ENCODE results near the gene SNED1. TPM values are rescaled to one million over a fixed set of nuclear protein-coding genes. Genes with fewer than 3 reads are reported as not detected.

Gene SNED1
- polyA plus RNA-seq, 1 donor from 2014 or later = 0.32 TPM

GRCh38 chr2:241137276-241138190 is 139.1 kb downstream of the SNED1 start:
- H3F3A ChIP-seq (ENCODE audit: insufficient read depth, low read length, poor library complexity, severe bottlenecking) = no peaks in the 10 kb centered on the region
- H3K4me2 ChIP-seq (ENCODE audit: low read length) = no peak overlapping the region
- no peaks in the 10 kb centered on the region for H4K20me1 ChIP-seq (ENCODE audit: insufficient read depth)
- H3K27ac ChIP-seq (ENCODE audit: low read length) = no peak overlapping the region
- no peaks in the 10 kb centered on the region for H3K9me2 ChIP-seq (ENCODE audit: insufficient read depth, low read length)
- H3K79me2 ChIP-seq (replicated peaks; ENCODE audit: insufficient read depth, low read length) = no peaks in the 10 kb centered on the region
- H3K4me3 ChIP-seq (ENCODE audit: low read length) = no peak overlapping the region
- TF ChIP-seq RAD21 (conservative IDR thresholded peaks at IDR 0.05) = no peak
- TF ChIP-seq CTCF (IDR thresholded peaks at IDR 0.05; ENCODE audit: poor library complexity, severe bottlenecking) = no peak
- TF ChIP-seq TAF1 (IDR thresholded peaks at IDR 0.05; ENCODE audit: low read depth) = no peak
- no peak for TF ChIP-seq EP300 (conservative IDR thresholded peaks at IDR 0.05; ENCODE audit: poor library complexity, severe bottlenecking)
- no peak for TF ChIP-seq REST (IDR thresholded peaks at IDR 0.05; ENCODE audit: borderline replicate concordance)
- no peak for TF ChIP-seq POLR2AphosphoS5 (IDR thresholded peaks at IDR 0.05)
- TF ChIP-seq EZH2 (IDR thresholded peaks at IDR 0.05; ENCODE audit: borderline replicate concordance, insufficient read depth, low read length, poor library complexity, severe bottlenecking) = no peak
- TF ChIP-seq SMC3 (conservative IDR thresholded peaks at IDR 0.05; ENCODE audit: poor library complexity) = no peak
- no peaks in the 10 kb centered on the region for H3K27me3 ChIP-seq (ENCODE audit: insufficient read depth, low read depth, low read length)
- H3K36me3 ChIP-seq (ENCODE audit: insufficient read depth, low read length) = no peaks in the 10 kb centered on the region
- H2AFZ ChIP-seq (ENCODE audit: low read depth, low read length) = no peak overlapping the region
- H3K9me3 ChIP-seq (ENCODE audit: low read length) = no peaks in the 10 kb centered on the region
- H3K9ac ChIP-seq (ENCODE audit: low read length) = no peak overlapping the region

- Histone ChIP-seq H3K27ac (ENCODE audit: low read length) (no peak overlapping the region), H3K79me2 (replicated peaks; ENCODE audit: insufficient read depth, low read length) (no peaks in the 10 kb centered on the region), H2AFZ (ENCODE audit: low read depth, low read length) (no peak overlapping the region), H3K9me2 (ENCODE audit: insufficient read depth, low read length) (no peaks in the 10 kb centered on the region), H3K4me2 (ENCODE audit: low read length) (no peak overlapping the region), H4K20me1 (ENCODE audit: insufficient read depth) (no peaks in the 10 kb centered on the region), H3K9ac (ENCODE audit: low read length) (no peak overlapping the region), H3K9me3 (ENCODE audit: low read length) (no peaks in the 10 kb centered on the region), H3K4me3 (ENCODE audit: low read length) (no peak overlapping the region), H3K36me3 (ENCODE audit: insufficient read depth, low read length) (no peaks in the 10 kb centered on the region), H3F3A (ENCODE audit: insufficient read depth, low read length, poor library complexity, severe bottlenecking) (no peaks in the 10 kb centered on the region), H3K27me3 (ENCODE audit: insufficient read depth, low read depth, low read length) (no peaks in the 10 kb centered on the region)
- no peak for TF ChIP-seq EP300 (conservative IDR thresholded peaks at IDR 0.05; ENCODE audit: poor library complexity, severe bottlenecking)
- TF ChIP-seq RAD21 (conservative IDR thresholded peaks at IDR 0.05) = no peak
- no peak for TF ChIP-seq REST (IDR thresholded peaks at IDR 0.05; ENCODE audit: borderline replicate concordance)
- no peak for TF ChIP-seq CTCF (IDR thresholded peaks at IDR 0.05; ENCODE audit: poor library complexity, severe bottlenecking)
- no peak for TF ChIP-seq TAF1 (IDR thresholded peaks at IDR 0.05; ENCODE audit: low read depth)
- no peak for TF ChIP-seq POLR2AphosphoS5 (IDR thresholded peaks at IDR 0.05)
- no peak for TF ChIP-seq SMC3 (conservative IDR thresholded peaks at IDR 0.05; ENCODE audit: poor library complexity)
- no peak for TF ChIP-seq MXI1 (conservative IDR thresholded peaks at IDR 0.05; ENCODE audit: poor library complexity, severe bottlenecking)
- TF ChIP-seq EZH2 (IDR thresholded peaks at IDR 0.05; ENCODE audit: borderline replicate concordance, insufficient read depth, low read length, poor library complexity, severe bottlenecking) = no peak
Measured at GRCh38 chr2:241138471-241138870, 140.1 kb downstream of the SNED1 start.

Data from neural cell (in vitro differentiated cells).